Stimulated activated CD8-positive, alpha-beta memory T cell treated with anti-CD3 and anti-CD28 coated beads, Interleukin-2, amount 100 ng/mL, for 48 hours (primary cell): ENCODE measurements around the gene RBM4.
A peak's percentile ranks its signal among the peaks of the same experiment; 100 is the strongest.

Experiments
- DNase-seq, 2 donors: peaks; one replicate each; pipeline ENCODE4 v3.0.0-alpha.2; 2020; ENCODE audit warnings: low read depth in 2 of 2

RBM4 gene

DNA sequence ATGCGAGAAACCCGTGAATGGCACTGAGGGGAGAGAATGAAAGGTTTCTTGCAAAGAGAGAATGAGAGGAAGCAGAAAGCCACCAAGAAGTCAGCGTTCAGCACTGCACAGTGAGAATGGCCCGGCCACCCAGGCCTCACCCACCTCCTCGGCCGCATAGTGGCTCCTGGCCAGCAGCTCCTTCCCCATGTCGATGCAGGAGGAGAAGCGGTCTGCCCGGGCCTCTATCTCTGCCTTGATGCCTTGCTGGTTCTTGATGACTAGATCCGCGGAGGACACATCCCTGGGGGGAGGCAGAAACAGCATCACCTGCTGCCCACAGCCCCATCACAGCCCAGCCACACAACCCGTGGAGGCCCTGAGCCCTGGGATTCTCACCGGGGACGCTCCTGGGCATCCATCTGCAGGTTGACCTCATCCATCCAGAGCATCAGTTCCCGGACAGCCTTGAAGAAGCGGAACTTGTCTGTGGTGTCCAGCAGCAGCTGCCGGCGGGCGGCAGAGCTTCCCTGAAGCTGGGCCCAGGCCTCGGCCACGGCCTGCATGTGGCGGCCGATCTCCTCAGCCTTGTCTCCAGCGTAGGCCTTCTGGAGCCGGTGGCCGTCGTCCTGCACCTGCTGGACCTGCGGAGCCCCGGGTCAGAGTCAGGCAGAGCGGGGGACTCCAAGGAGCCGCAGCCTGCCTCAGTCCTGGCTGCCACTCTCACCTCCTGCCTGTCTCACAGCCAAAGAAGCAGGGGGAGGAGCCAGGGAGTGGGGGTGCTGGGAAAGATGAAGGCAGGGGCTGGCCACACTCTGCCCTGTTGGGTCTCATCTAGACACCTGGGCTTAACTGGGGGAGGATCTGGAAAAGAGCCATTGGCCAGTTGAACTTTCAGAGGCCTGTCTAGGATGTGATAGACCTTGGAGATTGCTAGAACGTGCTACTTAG is 51.4 kb downstream of the RBM4 start:
- no peak for DNase-seq

DNA sequence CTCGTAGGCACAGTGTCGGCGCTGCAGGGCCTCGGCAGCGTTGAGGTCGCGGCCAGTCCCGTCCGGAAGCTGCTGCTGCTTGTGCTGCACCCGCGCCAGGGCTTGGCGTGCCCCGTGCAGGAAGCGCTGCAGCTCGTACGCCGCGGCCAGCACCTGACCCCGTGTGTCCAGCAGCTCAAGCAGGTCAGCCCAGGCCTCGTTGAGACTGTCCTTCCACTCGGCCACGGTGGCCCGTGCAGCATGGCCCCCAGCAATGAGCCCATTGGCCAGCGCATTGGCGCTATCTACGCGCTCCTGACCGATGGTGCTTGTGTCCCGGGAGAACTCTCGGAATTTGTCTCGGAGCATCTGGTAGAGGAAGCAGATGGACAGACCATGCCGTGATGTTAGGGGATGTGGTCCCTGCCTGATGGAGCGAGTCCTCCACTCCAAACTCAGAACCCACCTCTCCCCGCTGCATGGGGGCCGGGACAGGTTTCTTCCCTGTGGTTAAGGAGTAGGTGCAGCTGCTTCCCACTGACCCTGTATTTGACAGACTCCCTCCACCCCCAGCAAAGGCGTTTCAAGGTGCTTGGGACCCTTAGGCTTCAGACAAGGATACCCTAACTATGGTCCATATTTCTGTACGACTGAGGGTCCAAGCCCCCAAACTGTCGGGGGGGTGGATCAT is 52.9 kb downstream of the RBM4 start:
- no peak for DNase-seq

DNA sequence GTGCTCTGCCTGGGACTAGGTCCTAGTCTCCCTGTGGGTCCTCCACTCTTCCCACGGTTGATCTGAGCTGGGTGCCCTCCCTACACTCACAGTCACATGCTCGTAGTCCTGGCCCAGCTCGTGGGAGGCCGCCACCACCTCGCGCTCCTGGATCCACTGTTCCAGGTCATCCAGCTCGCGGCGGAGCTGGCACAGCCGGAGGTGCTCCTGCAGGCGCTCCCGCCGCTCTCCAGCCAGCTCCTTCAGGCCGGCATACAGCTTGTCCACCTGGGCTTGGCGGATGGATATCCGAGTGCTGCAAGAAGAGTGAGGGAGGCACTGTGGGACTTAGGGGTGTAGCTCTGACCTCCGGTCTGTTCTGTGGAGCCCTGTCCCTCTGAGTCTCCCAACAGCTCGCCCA is 53.9 kb downstream of the RBM4 start:
- DNase-seq, result no peak

DNA sequence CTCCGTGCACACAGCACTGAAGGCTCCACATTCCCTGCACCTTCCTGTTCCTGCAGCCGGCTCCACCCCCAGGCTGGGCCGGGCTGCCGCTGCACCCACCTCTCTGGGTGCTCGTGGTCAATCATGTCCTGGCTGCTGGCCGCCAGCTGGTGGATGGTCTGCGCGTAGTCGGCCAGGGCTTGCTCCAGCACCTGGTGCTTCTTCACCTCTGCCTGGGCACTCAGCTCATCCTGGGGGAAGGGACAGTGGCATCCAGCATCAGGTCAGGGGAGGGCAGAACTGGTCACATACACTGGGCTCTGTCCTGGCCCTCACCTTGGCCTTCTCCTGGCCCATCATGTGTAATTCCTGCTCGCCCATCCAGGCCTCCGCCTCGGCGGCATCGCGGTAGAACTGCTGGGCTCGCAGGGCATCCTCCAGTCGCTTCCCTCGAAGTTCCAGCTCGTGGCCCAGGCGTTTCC is 54.4 kb downstream of the RBM4 start:
- no peak for DNase-seq

DNA sequence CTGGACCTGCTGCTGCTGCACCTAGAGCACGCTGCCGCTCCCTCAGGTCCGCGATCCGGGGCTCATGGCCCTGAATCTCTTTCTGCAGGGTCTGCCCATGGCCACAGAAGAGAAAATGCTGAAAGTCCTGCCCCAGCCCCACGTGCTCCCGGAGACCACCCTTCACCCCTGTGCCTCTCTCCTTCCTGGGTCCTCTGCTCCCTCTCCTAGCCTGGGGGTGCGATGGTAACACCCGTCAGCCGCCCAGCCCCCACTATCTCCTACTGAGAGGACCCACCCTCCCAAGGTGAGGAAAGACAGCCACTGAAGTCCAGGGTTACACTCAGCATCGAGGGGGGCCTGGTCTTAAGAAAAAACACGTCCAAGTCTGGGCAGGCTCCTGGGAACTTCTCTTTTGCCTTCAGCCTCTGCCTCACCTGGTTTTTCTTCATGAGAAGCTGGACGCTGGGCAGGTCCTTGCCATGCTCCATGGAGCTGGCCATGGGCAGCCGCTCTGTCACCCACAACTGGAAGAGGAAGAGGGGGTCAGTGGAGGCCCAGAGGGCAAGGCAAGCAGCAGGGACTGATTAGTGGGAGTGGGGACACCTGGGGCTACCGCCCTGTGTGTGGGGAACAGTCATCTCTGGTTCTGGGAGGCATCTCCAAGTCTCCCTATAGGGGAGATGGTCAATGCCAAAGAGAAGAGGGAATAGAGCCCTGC is 55.0 kb downstream of the RBM4 start:
- DNase-seq, result no peak

DNA sequence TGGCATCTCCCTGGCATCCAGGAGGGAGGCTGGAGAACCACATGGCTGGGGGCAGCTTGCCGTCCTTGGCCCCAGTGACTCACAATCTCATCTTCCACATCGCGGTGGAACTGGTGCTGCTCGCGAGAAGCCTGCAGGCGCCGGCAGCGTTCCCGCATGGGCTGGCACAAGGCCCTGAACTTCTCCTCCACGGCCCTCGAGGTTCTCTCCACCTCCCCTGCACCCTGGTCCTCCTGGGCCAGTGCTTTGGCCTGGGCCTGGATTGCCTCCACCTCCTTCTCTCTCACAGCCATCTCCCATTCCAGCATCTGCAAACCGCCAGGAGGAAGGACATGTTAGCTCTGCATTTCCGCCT is 55.5 kb downstream of the RBM4 start:
- DNase-seq, result no peak

DNA sequence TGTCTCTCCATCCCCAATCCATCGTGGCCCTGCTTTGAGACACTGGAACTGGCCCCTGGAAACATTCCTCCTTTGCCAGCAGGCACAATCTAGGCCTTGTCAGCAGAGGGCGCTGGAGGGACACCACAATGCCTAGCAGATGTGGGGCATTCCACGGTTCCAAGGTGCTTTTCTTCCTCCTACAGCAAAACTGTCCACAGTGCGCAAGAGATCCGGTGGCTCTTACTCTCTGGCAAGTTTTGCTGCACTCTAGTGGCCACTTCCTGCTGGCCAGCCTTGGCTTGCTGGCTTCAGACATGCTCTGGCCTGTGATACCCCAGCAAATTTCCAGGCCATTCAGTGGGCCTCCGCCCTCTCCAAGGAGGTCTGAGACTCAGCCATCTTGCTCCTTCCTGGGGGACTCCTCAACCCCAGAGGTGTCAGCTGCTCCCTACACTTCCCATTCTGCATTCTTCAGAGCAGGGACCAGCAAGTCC is 56.3 kb downstream of the RBM4 start:
- peak; percentile 65 to 80 for DNase-seq
